Measurements from ENCODE around the gene TBC1D30.

DNA sequence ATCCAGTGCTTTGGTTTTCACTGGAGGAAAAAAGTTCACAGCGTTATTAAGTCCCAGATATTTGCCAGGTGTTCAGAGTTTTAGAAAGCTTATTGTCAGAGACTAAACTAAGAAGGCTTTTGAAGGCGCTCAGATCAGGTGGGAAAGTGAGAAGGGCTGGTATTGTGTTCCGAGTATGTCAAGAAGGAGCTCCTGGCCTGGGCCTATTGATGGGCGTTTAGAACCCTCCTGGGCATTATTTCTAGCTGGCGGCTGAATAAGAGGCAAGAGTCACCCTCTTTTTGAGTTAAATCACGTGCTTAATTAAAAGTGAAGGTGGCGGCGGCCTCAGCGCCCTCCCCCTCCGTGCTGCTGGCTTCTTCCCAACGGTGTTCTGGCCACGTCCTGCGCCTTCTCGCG, 44.3 kb upstream of the TBC1D30 start:
- TF ChIP-seq PATZ1 (CRISPR knock-in tag; IDR thresholded peaks at IDR 0.05; ENCODE audit: borderline replicate concordance), result no peak
- no peak for TF ChIP-seq ZFP3 (CRISPR knock-in tag; IDR thresholded peaks at IDR 0.05)
- TF ChIP-seq, protein P1, sequence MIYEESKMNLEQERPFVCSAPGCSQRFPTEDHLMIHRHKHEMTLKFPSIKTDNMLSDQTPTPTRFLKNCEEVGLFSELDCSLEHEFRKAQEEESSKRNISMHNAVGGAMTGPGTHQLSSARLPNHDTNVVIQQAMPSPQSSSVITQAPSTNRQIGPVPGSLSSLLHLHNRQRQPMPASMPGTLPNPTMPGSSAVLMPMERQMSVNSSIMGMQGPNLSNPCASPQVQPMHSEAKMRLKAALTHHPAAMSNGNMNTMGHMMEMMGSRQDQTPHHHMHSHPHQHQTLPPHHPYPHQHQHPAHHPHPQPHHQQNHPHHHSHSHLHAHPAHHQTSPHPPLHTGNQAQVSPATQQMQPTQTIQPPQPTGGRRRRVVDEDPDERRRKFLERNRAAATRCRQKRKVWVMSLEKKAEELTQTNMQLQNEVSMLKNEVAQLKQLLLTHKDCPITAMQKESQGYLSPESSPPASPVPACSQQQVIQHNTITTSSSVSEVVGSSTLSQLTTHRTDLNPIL (CRISPR knock-in tag; IDR thresholded peaks at IDR 0.05; ENCODE audit: low read depth), result no peak
- no peak for TF ChIP-seq ZNF70 (CRISPR knock-in tag; IDR thresholded peaks at IDR 0.05)
- TF ChIP-seq CSDC2 (CRISPR knock-in tag; IDR thresholded peaks at IDR 0.05), result no peak
